GM19025 (cell line): Measurements from ENCODE around the gene CACNA1C.

Experiments used
- ATAC-seq: cut with Tn5 transposase; IDR thresholded peaks from one replicate; pipeline ENCODE4 v1.9.1; 2021; ENCODE audit warnings: mild to moderate bottlenecking, low read depth, moderate library complexity; ENCODE audit not compliant: unreplicated experiment

CACNA1C gene

GRCh38 chr12:2190085-2190484 lies 137.3 kb downstream of the CACNA1C start:
- no peak for ATAC-seq

- ATAC-seq: no peak
Measured at GRCh38 chr12:2190896-2191533, 138.2 kb downstream of the CACNA1C start.

- ATAC-seq: no peak
Measured at GRCh38 chr12:2191534-2192153, 138.9 kb downstream of the CACNA1C start.

DNA sequence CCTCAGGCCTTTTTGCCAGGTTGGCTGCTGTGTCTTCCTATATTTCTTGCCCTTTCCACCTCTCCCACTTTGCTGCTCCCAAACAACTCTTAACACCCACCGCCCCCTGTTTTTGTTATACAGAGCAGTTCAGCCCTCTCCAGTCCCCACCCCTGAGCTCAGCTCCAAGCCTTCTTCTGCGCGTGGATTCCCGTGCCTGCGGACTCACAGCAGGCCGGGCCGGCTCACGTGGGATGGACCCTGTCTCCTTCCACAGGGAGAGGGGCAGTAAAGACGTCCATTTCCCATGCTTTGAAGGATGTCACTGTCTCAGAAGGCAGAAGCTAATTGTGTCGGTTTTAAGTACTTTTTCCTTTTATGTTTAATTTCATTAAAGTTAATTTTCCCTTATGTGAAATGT lies 139.4 kb downstream of the CACNA1C start:
- ATAC-seq: no peak

DNA sequence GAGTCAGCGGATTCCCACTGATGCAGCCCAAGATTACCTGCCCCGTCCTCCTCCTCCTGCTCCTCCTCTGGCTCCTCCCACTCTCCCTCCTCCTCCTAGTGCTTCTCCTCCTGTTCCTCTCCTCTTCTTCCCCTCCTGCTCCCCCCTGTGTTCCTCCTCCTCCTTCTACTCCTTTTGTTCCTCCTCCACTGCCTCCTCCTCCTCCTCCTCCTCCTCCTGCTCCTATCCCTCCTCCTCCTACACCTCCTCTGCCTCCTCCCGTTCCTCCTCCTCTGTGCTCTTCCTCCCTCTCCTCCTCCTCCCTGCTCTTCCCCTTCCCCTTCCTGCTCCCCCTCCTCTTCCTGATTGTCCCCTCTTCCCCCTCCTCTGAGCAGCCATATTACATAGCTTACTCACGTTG lies 141.3 kb downstream of the CACNA1C start:
- no peak for ATAC-seq

GRCh38 chr12:2194571-2194970 lies 141.8 kb downstream of the CACNA1C start:
- ATAC-seq: no peak

DNA sequence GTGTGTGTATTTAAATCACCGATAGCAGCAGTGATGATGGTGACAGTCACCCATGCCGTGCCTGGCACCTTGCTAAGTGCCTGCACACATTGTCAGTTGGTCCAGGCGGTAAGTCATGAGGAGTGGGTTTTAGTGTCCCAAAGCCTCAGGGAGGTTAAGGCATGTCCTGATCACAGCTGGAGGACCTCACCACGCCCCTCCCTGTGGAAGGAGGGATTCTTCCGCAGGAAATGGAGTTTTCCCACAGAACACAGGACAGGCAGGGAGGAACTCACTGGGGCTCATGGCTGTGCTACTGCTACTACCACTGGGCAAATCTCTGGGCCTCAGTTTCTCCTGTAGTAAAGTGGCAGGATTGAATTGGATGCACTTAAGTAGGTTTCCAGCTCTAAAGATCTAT lies 142.3 kb downstream of the CACNA1C start:
- no peak for ATAC-seq

- ATAC-seq: no peak
Measured at GRCh38 chr12:2198005-2198501, 145.3 kb downstream of the CACNA1C start.

GRCh38 chr12:2198542-2198941 lies 145.8 kb downstream of the CACNA1C start:
- no peak for ATAC-seq

DNA sequence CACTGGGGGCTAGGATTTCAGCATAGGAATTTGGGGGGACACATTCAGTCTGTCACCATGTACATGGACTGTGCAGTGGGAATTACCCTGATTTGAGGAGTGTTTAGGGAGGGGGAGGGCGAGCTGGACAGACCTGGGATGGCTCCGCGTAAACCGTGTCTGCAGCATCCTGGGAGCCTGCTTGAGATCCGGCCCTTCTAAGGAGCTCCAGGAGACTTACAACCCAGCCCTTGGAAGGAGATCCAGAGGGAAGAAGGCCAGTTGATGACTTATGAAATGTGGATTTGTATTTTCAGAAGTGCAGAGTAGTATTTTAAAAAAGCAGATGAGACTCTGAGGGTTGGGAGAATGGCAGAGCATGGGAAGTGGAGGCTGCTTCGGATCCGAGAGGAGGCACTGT lies 153.2 kb downstream of the CACNA1C start:
- no peak for ATAC-seq

DNA sequence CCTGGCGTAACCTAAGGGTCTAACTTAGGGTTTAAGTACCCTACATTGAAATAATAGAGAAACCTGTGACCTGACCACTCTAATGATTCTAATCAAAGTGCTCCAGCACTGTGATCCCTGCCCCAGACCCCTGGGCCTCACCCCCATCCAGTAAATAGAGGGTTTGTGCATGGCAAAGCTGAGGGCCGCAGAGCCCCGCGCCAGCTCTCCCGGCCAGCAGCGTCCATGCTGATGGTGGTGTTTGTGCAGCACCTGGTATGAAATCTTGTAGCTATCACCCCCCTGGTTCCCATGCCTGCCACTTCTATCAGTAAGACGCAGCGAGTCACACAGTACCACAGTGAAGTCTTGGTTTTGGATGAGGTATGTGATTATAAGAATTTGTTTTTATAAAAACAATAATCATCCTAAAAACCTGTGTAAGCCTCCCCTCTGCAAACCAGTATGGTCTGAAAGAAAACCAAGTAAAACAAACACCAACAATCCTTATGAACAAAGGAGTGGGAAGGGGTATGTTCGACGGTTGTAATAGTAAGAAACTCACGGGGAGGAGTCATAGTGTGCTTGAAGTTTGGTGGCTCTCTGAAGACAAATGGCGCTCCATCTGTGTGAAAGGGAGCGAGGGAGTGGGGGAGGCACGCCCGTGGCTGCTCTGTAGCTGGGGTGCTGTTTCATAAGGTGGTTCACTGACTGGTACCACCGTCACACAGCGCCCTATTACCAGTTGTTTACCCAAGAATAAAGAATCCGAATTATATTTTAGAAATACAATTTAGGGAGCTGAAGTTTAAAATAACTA lies 156.2 kb downstream of the CACNA1C start:
- no peak for ATAC-seq

GRCh38 chr12:2211119-2211518 lies 158.3 kb downstream of the CACNA1C start:
- no peak for ATAC-seq

- no peak for ATAC-seq
Measured at GRCh38 chr12:2212537-2212936, 159.8 kb downstream of the CACNA1C start.

DNA sequence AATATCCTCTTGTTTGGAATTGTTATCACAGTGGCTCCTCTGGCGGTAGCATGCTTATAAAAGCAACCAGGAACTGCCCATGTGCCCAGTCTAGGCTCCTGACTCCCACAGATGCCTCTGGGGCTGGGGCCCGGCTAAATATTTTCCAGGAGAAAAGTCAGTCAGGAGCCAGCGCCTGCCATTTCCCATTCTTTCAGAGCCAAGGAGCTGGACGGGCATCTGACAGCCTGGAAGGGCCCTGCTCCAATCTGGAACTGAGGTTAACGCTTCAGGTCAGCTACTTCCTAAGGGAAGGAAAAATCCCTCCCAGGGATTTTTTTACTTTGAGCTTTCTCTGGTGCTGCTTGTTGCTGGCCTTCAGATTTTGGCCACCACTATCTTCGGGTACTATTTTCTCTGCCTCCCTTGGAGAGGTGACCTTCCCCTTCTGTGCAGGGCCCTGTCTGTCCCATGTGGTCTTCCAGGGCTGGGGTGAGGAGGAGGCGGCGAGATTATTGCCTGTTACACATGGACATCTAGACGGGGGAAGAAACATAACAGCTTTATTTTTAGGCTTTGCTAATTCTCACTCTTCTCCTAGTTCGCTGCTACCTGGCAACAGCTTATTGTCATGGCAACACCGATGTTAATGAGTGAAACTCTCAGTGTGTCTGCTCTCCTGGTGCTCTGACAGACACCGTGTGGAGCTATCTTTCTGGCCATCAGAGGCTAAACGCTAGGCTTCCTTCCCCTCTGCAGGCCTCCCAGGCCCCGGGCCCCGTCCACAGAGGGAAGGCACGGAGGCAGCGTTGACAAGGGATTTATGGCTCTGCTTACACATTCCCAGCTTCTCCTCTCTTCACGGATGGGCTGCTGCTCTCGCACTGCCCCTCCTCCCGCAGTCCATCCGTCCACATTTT lies 160.4 kb downstream of the CACNA1C start:
- ATAC-seq: no peak

GRCh38 chr12:2214411-2214810 lies 161.6 kb downstream of the CACNA1C start:
- ATAC-seq: no peak

- ATAC-seq: no peak
Measured at GRCh38 chr12:2215709-2216560, 163.1 kb downstream of the CACNA1C start.

GRCh38 chr12:2218706-2219105 lies 165.9 kb downstream of the CACNA1C start:
- no peak for ATAC-seq

DNA sequence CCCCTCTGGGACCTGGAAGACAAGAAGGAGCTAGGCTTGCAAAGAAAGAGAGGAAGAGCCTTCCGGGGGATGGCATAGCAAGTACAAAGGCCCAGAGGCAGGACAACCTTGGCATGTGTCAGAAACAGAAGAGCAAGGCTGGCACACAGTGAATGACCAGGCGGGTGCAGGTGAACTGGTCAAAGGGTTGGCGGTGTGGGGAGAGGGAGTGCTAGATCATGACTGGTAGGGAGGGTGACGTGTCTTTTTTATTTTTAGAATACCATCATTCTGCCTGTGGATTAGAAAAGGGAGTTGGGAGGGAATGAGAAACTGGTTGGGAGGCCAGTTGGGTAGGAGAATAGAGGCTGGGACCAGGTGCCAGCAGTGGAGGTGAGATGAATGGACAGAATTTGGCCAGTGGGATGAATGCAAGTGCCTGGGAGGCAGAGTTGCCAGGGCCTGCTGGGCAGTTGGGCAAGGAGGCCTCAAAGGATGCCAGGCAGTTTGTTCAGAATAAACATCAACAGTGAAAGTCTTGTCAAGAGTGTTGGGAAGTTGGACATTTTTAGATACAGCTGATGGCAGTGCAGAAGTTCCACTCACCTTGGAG lies 168.3 kb downstream of the CACNA1C start:
- ATAC-seq: no peak

DNA sequence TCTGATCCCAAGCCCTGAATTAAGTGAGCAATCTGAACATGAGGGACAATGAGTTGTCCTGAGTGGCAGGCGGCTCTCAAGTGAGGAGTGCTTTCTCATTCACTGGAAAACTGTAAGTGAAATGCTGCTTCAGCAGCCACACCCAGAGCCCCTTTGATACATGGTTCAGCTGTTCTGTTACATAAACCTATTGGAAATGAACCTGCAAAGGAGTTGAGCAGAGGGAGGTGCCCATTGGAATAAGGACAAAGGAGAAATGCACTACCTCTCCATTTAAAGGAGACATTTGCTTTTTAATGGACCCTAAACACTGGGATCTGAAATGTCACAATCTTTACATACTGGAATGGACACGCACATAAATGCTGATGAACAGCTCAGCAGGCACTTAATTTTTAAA lies 169.9 kb downstream of the CACNA1C start:
- ATAC-seq: no peak
